NAMALWA (cell line): Measurements from ENCODE around the gene CLOCK.

Source experiments
- DNase-seq: peaks from one replicate; pipeline ENCODE4 v3.0.0-alpha.2; 2015; ENCODE audit warnings: low spot score

Gene CLOCK

GRCh38 chr4:55409468-55410171 lies 137.1 kb downstream of the CLOCK start:
- peak; percentile 63 for DNase-seq

GRCh38 chr4:55407764-55408163 lies 138.9 kb downstream of the CLOCK start:
- no peak for DNase-seq

- DNase-seq = no peak
Observed at GRCh38 chr4:55407119-55407518, 139.6 kb downstream of the CLOCK start.

GRCh38 chr4:55406545-55406944 lies 140.2 kb downstream of the CLOCK start:
- DNase-seq = no peak

GRCh38 chr4:55405073-55405472 lies 141.6 kb downstream of the CLOCK start:
- DNase-seq = no peak

GRCh38 chr4:55399581-55399980 lies 147.1 kb downstream of the CLOCK start:
- no peak for DNase-seq

- peak; percentile 15 for DNase-seq
Observed at GRCh38 chr4:55398966-55399365, 147.7 kb downstream of the CLOCK start.

GRCh38 chr4:55398461-55398860 lies 148.2 kb downstream of the CLOCK start:
- peak; percentile 15 for DNase-seq

GRCh38 chr4:55397520-55398321 lies 149.0 kb downstream of the CLOCK start:
- peak; percentile 28 for DNase-seq

GRCh38 chr4:55397126-55397436 lies 149.6 kb downstream of the CLOCK start:
- peak; percentile 37 for DNase-seq

GRCh38 chr4:55396308-55397125 lies 150.2 kb downstream of the CLOCK start:
- DNase-seq = peak; percentile 51

GRCh38 chr4:55395529-55396307 lies 151.0 kb downstream of the CLOCK start, which contains the start of gene TMEM165:
TMEM165 (plus strand) TSS chr4:55395957; CDS start chr4:55396190, 233 bp downstream.
- peak; percentile 92 for DNase-seq

GRCh38 chr4:55395218-55395528 lies 151.5 kb downstream of the CLOCK start:
- DNase-seq = no peak

GRCh38 chr4:55393461-55394320 lies 153.0 kb downstream of the CLOCK start:
- peak; percentile 39 for DNase-seq

- DNase-seq = no peak
Observed at GRCh38 chr4:55386840-55387239, 159.9 kb downstream of the CLOCK start.

GRCh38 chr4:55386073-55386472 lies 160.6 kb downstream of the CLOCK start:
- DNase-seq = peak; percentile 43

GRCh38 chr4:55385201-55385649 lies 161.5 kb downstream of the CLOCK start:
- no peak for DNase-seq

- DNase-seq = no peak
Observed at GRCh38 chr4:55382488-55383003, 164.2 kb downstream of the CLOCK start.

GRCh38 chr4:55381502-55381901 lies 165.2 kb downstream of the CLOCK start:
- DNase-seq = no peak

- DNase-seq = no peak
Observed at GRCh38 chr4:55380576-55380975, 166.1 kb downstream of the CLOCK start.
